CD4-positive, alpha-beta memory T cell (primary cell): ENCODE data around the gene IGF2BP3. TPM values are rescaled to one million over a fixed set of nuclear protein-coding genes. Genes with fewer than 3 reads are reported as not detected.
A peak's percentile ranks its signal among the peaks of the same experiment; 100 is the strongest.

Experiments used
- CTCF ChIA-PET: fragments of 350-600 bp; sonication (Branson Sonifier 250); formaldehyde crosslinking; loops from one replicate; lab custom pipeline; 2021; ENCODE audit warnings: inconsistent platforms; ENCODE audit not compliant: partially characterized antibody; lab: Charles Lee
- POLR2A ChIA-PET: fragments of 350-600 bp; sonication (Branson Sonifier 250); formaldehyde crosslinking; loops from one replicate; lab custom pipeline; 2021; ENCODE audit not compliant: partially characterized antibody; lab: Charles Lee
- DNase-seq, 5 donors: peaks; one replicate each; pipeline versions ENCODE4 v3.0.0 to v3.0.0-alpha.2; 2020 to 2022; ENCODE audit warnings: mixed read lengths in 1 of 5
- H3K27ac ChIP-seq: one replicate; pipeline ENCODE4 v1.7.0; 2013; ENCODE audit warnings: low read depth, low read length
- H3K27me3 ChIP-seq: 2 replicates; pipeline ENCODE4 v1.7.0; 2013; ENCODE audit warnings: mild to moderate bottlenecking, low read length, moderate library complexity; ENCODE audit not compliant: insufficient read depth
- H3K36me3 ChIP-seq: 2 replicates; pipeline ENCODE4 v1.7.0; 2013; ENCODE audit warnings: mild to moderate bottlenecking, low read length, moderate library complexity; ENCODE audit not compliant: insufficient read depth
- H3K4me1 ChIP-seq: 2 replicates; pipeline ENCODE4 v1.7.0; 2013; ENCODE audit warnings: mild to moderate bottlenecking, low read length, moderate library complexity; ENCODE audit not compliant: insufficient read depth
- H3K4me3 ChIP-seq, 2 donors: one replicate each; pipeline ENCODE4 v1.7.0; 2013; ENCODE audit warnings: low read length in 2 of 2, mild to moderate bottlenecking in 1 of 2
- H3K9me3 ChIP-seq, 2 donors: one replicate each; pipeline ENCODE4 v1.7.0; 2013; ENCODE audit warnings: low read length in 2 of 2, control low read depth in 1 of 2; ENCODE audit not compliant: control insufficient read depth in 1 of 2
- H3K27ac Mint-ChIP-seq, 7 donors: one replicate each; pipeline ENCODE4 v1.8.0; 2020 to 2021; ENCODE audit warnings: mixed read lengths in 7 of 7, mild to moderate bottlenecking in 6 of 7, inconsistent platforms in 3 of 7, moderate library complexity in 3 of 7
- H3K27me3 Mint-ChIP-seq, 2 donors: one replicate each; pipeline ENCODE4 v1.8.0; 2020 to 2021; ENCODE audit warnings: mixed read lengths in 2 of 2
- H3K36me3 Mint-ChIP-seq, 2 donors: one replicate each; pipeline ENCODE4 v1.8.0; 2020 to 2021; ENCODE audit warnings: mixed read lengths in 2 of 2, inconsistent platforms in 1 of 2, mild to moderate bottlenecking in 1 of 2
- H3K4me1 Mint-ChIP-seq, 4 donors: one replicate each; pipeline ENCODE4 v1.8.0; 2020 to 2021; ENCODE audit warnings: mixed read lengths in 4 of 4, mild to moderate bottlenecking in 1 of 4
- H3K4me3 Mint-ChIP-seq, 8 donors: one replicate each; pipeline ENCODE4 v1.8.0; 2020 to 2021; ENCODE audit warnings: mixed read lengths in 8 of 8, mild to moderate bottlenecking in 7 of 8, moderate library complexity in 6 of 8, inconsistent platforms in 3 of 8
- H3K9me3 Mint-ChIP-seq, 8 donors: one replicate each; pipeline ENCODE4 v1.8.0; 2020 to 2021; ENCODE audit warnings: mixed read lengths in 8 of 8, mild to moderate bottlenecking in 5 of 8, inconsistent platforms in 3 of 8, moderate library complexity in 1 of 8
- intact Hi-C: fragments of 100-400 bp; cut with micrococcal nuclease; formaldehyde crosslinking; loops from one replicate; pipeline ENCODE4 v1.15.1; 2023
- polyA plus RNA-seq, 2 donors: library from polyadenylated mRNA; unstranded; fragments of 300-500 nt; fragmentation: Illumina TruSeq; gene quantifications; one replicate each; pipeline ENCODE4 v1.2.3, GENCODE V29; 2021
- total RNA-seq, 2 experiments: library from RNA; stranded (reverse); gene quantifications; one replicate each; pipeline ENCODE4 v1.2.3, GENCODE V29; 2021

The IGF2BP3 gene
- total and polyA plus RNA-seq, 4 experiments from 2014 or later = not detected

- Mint-ChIP-seq H3K9me3 (peaks cover 0 to 5% (median 0%) of the 10 kb centered on the region in 8 donors), H3K36me3 (peaks cover 16 to 39% of the 10 kb centered on the region in 2 donors), H3K27ac (peak overlapping the region; percentile 73 to 100 (median 97)), H3K4me3 (peak overlapping the region; percentile 90 to 96 (median 94)), H3K27me3 (peaks cover 0 to 3% of the 10 kb centered on the region in 2 donors), H3K4me1 (peaks cover 36 to 63% (median 52%) of the 10 kb centered on the region in 4 donors)
- H3K27ac ChIP-seq = peak overlapping the region; percentile 79
- peak in 1 of 5 donors; percentile 11 for DNase-seq
- CTCF ChIA-PET = interaction anchor here (0.5 to 1.1 kb wide), 3 partner anchors 28 to 220 kb away, joined by 3 to 5 read pairs (median 3); no protein-coding TSS in a partner anchor
- peaks cover 8% of the 10 kb centered on the region for H3K36me3 ChIP-seq
- intact Hi-C loops = loop anchor here (1.0 to 10.0 kb wide), 12 partner anchors 27 to 1825 kb away; partner anchors contain the start of genes CCDC126, CYCS, FAM221A and HYCC1
- H3K4me3 ChIP-seq = peak overlapping the region; percentile 85 to 93
- peaks cover 48% of the 10 kb centered on the region for H3K4me1 ChIP-seq
- H3K27me3 ChIP-seq = no peaks in the 10 kb centered on the region
- POLR2A ChIA-PET = interaction anchor here (1.0 to 2.5 kb wide), 9 partner anchors 27 to 298 kb away, joined by 3 to 13 read pairs (median 3); partner anchors contain the start of gene KLHL7
- no peaks in the 10 kb centered on the region for H3K9me3 ChIP-seq
These were observed 170.5 kb downstream of the IGF2BP3 start for GRCh38 chr7:23299770-23300300.

- intact Hi-C loops = loop anchor here (1.0 to 10.0 kb wide), 12 partner anchors 26 to 1826 kb away; partner anchors contain the start of genes CCDC126, CYCS, FAM221A and HYCC1
- H3K27ac ChIP-seq = peak within 1 kb of the TSS; percentile 79
- Mint-ChIP-seq H3K4me3 (peak within 1 kb of the TSS; percentile 90 to 96 (median 94)), H3K9me3 (peaks cover 0 to 5% (median 0%) of the 10 kb centered on the region in 8 donors), H3K27ac (peak within 1 kb of the TSS; percentile 73 to 100 (median 97)), H3K27me3 (peaks cover 0 to 3% of the 10 kb centered on the region in 2 donors), H3K36me3 (peaks cover 13 to 32% of the 10 kb centered on the region in 2 donors), H3K4me1 (peaks cover 29 to 56% (median 45%) of the 10 kb centered on the region in 4 donors)
- ChIA-PET CTCF (interaction anchor here (1.5 to 4.0 kb wide), 2 partner anchors 25 to 27 kb away, joined by 4 to 25 read pairs; no protein-coding TSS in a partner anchor), POLR2A (interaction anchor here (0.6 to 2.5 kb wide), 16 partner anchors 9 to 299 kb away, joined by 3 to 13 read pairs (median 5); partner anchors contain the start of gene KLHL7)
- no peaks in the 10 kb centered on the region for H3K27me3 ChIP-seq
- H3K4me1 ChIP-seq = peaks cover 41% of the 10 kb centered on the region
- peak within 1 kb of the TSS; percentile 85 to 93 for H3K4me3 ChIP-seq
- H3K36me3 ChIP-seq = peaks cover 8% of the 10 kb centered on the region
- peak; percentile 94 to 95 (median 95) for DNase-seq
- no peaks in the 10 kb centered on the region for H3K9me3 ChIP-seq
These were observed 171.2 kb downstream of the IGF2BP3 start, which contains the start of gene MALSU1 for GRCh38 chr7:23298885-23299769. TSS of gene MALSU1 (plus strand) at chr7:23299339. CDS start at chr7:23299353, 14 bp downstream.

- no peaks in the 10 kb centered on the region for H3K9me3 ChIP-seq
- peaks cover 8% of the 10 kb centered on the region for H3K36me3 ChIP-seq
- peaks cover 27 to 51% (median 42%) of the 10 kb centered on the region in 4 donors for H3K4me1 Mint-ChIP-seq
- CTCF ChIA-PET = interaction anchor here (1.5 to 4.0 kb wide), 2 partner anchors 24 to 26 kb away, joined by 4 to 25 read pairs; no protein-coding TSS in a partner anchor
- H3K27ac Mint-ChIP-seq = peak overlapping the region; percentile 73 to 100 (median 97)
- POLR2A ChIA-PET = interaction anchor here (0.6 to 2.5 kb wide), 13 partner anchors 11 to 1827 kb away, joined by 3 to 13 read pairs (median 5); partner anchors contain the start of gene KLHL7
- peaks cover 0 to 3% of the 10 kb centered on the region in 2 donors for H3K27me3 Mint-ChIP-seq
- H3K4me3 ChIP-seq = peak overlapping the region; percentile 85 to 93
- no peaks in the 10 kb centered on the region for H3K27me3 ChIP-seq
- intact Hi-C loops = loop anchor here (2.0 to 10.0 kb wide), 3 partner anchors 48 to 474 kb away; partner anchors contain the start of genes FAM221A and TOMM7
- H3K4me3 Mint-ChIP-seq = peak overlapping the region; percentile 90 to 96 (median 94)
- peaks cover 0 to 5% (median 0%) of the 10 kb centered on the region in 8 donors for H3K9me3 Mint-ChIP-seq
- no peak for DNase-seq
- peaks cover 34% of the 10 kb centered on the region for H3K4me1 ChIP-seq
- H3K27ac ChIP-seq = peak overlapping the region; percentile 79
- peaks cover 12 to 28% of the 10 kb centered on the region in 2 donors for H3K36me3 Mint-ChIP-seq
These were observed 172.0 kb downstream of the IGF2BP3 start for GRCh38 chr7:23298141-23298881.

GRCh38 chr7:23295401-23295697, 174.9 kb downstream of the IGF2BP3 start:
- intact Hi-C loops = loop anchor here (10.0 kb wide), 1 partner anchor 471 kb away; the partner anchor contains the start of gene TOMM7

GRCh38 chr7:23294549-23295400, 175.5 kb downstream of the IGF2BP3 start:
- H3K9me3 ChIP-seq = no peaks in the 10 kb centered on the region
- Mint-ChIP-seq H3K4me1 (peaks cover 7 to 24% (median 14%) of the 10 kb centered on the region in 4 donors), H3K9me3 (peaks cover 0 to 5% (median 0%) of the 10 kb centered on the region in 8 donors), H3K27me3 (peaks cover 0 to 3% of the 10 kb centered on the region in 2 donors), H3K27ac (no peak overlapping the region), H3K36me3 (peaks cover 0 to 9% of the 10 kb centered on the region in 2 donors), H3K4me3 (no peak overlapping the region)
- no peak overlapping the region for H3K27ac ChIP-seq
- DNase-seq = no peak
- H3K4me1 ChIP-seq = peaks cover 5% of the 10 kb centered on the region
- no peaks in the 10 kb centered on the region for H3K36me3 ChIP-seq
- no peaks in the 10 kb centered on the region for H3K27me3 ChIP-seq
- POLR2A ChIA-PET = interaction anchor here (0.6 kb wide), 1 partner anchor 394 kb away, joined by 3 read pairs; no protein-coding TSS in a partner anchor
- H3K4me3 ChIP-seq = no peak overlapping the region
- CTCF ChIA-PET = interaction anchor here (0.9 to 2.6 kb wide), 6 partner anchors 17 to 65 kb away, joined by 3 to 13 read pairs (median 4); no protein-coding TSS in a partner anchor
- intact Hi-C loops = loop anchor here (10.0 kb wide), 1 partner anchor 470 kb away; the partner anchor contains the start of gene TOMM7

More at GRCh38 chr7:23295401-23295697, 174.9 kb downstream of the IGF2BP3 start:
- H3K27me3 ChIP-seq = no peaks in the 10 kb centered on the region
- Mint-ChIP-seq H3K27me3 (peaks cover 0 to 3% of the 10 kb centered on the region in 2 donors), H3K36me3 (peaks cover 0 to 11% of the 10 kb centered on the region in 2 donors), H3K27ac (no peak overlapping the region), H3K9me3 (peaks cover 0 to 5% (median 0%) of the 10 kb centered on the region in 8 donors), H3K4me3 (no peak overlapping the region), H3K4me1 (peaks cover 11 to 29% (median 20%) of the 10 kb centered on the region in 4 donors)
- no peaks in the 10 kb centered on the region for H3K36me3 ChIP-seq
- H3K27ac ChIP-seq = no peak overlapping the region
- ChIA-PET POLR2A (interaction anchor here (0.6 kb wide), 1 partner anchor 394 kb away, joined by 3 read pairs; no protein-coding TSS in a partner anchor), CTCF (interaction anchor here (1.0 to 2.6 kb wide), 4 partner anchors 23 to 64 kb away, joined by 3 to 13 read pairs (median 4); no protein-coding TSS in a partner anchor)
- H3K4me3 ChIP-seq = no peak overlapping the region
- H3K4me1 ChIP-seq = peaks cover 8% of the 10 kb centered on the region
- DNase-seq = no peak
- H3K9me3 ChIP-seq = no peaks in the 10 kb centered on the region
